Kidney glomerular epithelial cell (primary cell): Measurements from ENCODE around the gene P2RX6.
A peak's percentile ranks its signal among the peaks of the same experiment; 100 is the strongest.

ENCODE experiments used
- DNase-seq: peaks from one replicate; lab custom pipeline; 2025; lab: John Stamatoyannopoulos, UW

P2RX6 gene

GRCh38 chr22:21012446-21013407 is 2.2 kb upstream of the P2RX6 start:
- no peak for DNase-seq

- no peak for DNase-seq
Measured at GRCh38 chr22:21013657-21014201, 1.2 kb upstream of the P2RX6 start.

- DNase-seq: peak; percentile 91
Measured at GRCh38 chr22:21014202-21014725, 701 bp upstream of the P2RX6 start.

DNA sequence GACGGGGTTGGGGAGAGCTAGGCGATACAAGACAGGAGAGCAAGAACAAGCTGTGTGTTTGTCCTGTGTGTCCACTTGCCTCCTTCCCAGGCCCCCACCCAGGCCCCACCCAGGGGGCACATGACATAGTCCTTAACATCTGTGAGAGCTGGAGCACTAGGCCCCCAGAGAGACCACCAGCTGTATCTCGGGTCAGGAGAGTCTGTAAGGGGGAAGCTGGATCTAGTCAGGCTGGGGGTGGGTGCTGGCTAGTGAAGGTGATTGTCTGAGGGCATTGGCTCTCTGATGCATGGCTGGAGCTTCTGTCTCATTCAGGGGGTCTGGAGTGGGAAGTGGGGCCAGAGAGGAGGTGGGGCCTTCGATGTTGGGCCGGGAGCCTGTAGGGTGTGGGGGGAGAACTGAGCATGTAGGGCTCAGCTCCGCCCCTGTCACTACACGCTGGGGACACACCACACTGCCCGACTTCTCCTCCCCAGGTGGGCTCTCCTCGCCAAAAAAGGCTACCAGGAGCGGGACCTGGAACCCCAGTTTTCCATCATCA is 571 bp downstream of the P2RX6 start:
- DNase-seq: no peak

GRCh38 chr22:21016644-21017420 is 1.9 kb downstream of the P2RX6 start:
- DNase-seq: no peak

DNA sequence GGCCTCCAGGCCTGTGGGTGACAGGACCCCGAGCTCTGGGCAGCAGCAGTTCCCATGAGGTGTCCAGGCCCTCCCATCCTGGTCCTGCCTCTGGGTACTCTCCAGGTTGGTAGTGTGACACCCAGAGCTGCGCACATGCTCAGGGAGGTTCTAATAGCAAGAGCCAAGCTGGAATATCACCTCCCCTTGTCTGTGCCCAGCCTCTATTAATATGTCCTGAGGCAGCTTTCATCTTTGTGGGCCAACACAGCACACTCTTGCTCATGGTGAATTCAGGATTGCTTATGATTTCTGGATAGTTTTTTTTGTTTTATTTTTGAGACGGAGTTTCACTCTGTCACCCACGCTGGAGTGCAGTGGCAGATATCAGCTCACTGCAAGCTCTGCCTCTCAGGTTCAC is 3.3 kb downstream of the P2RX6 start:
- DNase-seq: no peak

GRCh38 chr22:21020802-21021429 is 6.0 kb downstream of the P2RX6 start:
- DNase-seq: no peak

DNA sequence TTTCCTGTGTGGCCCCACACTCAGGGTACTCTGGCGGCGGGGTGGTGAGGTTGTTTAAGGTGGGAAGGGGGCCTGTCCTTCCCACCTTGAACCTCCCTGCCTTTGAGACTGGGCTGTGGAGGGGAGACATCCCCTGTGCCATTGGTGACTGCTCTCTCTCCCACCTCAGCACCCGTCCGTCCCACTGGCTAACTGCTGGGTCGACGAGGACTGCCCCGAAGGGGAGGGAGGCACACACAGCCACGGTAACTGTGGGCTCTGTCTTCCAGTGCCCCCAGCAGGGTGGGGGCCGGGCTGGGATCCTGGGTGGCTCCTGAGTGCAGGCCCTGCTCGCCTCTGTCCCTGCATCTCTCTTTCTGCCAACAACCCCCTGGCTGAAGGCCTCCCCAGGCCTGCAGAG is 7.5 kb downstream of the P2RX6 start:
- DNase-seq: no peak

- no peak for DNase-seq
Measured at GRCh38 chr22:21022955-21023614, 8.1 kb downstream of the P2RX6 start.

- DNase-seq: no peak
Measured at GRCh38 chr22:21025266-21025665, 10.3 kb downstream of the P2RX6 start.

DNA sequence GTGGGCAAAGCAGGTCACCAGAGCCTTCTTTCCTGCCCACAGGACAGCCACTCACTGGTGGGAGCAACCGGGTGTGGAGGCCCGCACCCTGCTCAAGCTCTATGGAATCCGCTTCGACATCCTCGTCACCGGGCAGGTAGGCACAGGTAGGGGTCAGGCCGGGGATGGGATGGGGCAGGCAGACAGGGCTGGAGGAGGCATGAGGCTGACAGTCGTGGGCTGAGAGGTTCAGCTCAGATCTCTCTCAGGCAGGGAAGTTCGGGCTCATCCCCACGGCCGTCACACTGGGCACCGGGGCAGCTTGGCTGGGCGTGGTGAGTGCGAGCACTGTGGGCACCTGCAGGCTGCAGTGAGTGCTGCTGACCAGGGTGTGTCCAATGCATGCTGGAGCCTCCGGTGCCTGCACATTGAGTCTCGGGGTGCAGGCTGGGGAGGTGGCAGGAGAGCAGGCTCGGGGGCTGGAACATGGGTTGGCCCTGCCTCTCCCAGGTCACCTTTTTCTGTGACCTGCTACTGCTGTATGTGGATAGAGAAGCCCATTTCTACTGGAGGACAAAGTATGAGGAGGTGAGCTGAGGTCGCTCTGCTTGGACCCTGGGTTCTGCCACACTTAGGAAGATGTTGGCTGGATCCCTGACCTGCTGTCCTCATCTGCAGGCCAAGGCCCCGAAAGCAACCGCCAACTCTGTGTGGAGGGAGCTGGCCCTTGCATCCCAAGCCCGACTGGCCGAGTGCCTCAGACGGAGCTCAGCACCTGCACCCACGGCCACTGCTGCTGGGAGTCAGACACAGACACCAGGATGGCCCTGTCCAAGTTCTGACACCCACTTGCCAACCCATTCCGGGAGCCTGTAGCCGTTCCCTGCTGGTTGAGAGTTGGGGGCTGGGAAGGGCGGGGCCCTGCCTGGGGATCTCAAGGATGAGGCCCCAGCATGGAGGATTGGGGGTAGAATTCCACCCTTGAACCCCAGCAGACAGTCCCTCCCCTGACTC is 11.1 kb downstream of the P2RX6 start:
- DNase-seq: no peak

- DNase-seq: no peak
Measured at GRCh38 chr22:21026783-21027692, 12.1 kb downstream of the P2RX6 start.

DNA sequence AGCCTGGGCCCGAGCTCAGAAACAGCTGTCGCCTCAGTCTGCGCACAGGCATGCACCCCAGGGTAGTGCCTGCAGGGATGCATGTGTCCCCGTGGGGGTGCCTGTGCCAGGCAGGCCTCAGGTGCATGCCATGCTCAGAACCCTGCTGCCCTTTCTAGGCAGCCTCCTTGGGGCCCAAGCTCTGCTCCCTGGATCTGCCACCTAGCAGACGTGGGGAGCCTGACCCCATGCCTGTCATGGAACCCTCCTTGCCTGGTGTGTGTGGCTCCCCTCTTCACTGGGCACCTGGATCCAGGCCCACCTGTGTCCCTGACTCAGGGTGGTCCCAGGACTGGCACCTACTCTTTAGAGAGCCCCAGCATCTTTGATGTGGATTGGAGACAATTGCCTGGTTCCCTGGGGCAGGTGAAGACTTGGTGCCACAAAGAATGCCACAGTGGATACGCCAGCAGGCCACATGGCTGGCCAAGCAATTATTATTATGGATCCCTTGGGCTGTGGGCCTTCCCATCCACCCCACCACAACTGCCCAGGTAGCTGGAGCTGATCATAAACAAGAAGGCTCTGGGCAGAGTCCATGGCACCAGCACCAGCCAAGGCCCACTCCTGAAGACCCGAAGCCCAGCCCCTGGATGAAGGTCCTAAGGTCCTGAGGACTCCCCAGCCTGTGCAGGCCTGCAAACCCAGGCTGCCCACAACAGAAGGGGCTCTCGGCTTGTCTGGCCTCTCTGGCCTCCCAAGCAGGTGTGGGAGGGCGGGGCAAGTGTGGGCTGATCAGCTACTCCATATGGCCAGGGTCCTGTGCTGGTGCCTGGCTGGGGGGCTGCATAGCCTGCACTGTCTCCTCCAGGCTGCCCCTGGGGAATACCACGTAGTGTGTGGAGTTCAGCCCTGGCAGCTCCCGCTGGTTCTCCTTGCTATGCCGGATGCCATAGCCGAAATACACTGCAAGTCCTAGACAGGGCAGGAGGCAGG is 13.6 kb downstream of the P2RX6 start:
- DNase-seq: no peak

- DNase-seq: no peak
Measured at GRCh38 chr22:21029486-21030025, 14.6 kb downstream of the P2RX6 start.

- no peak for DNase-seq
Measured at GRCh38 chr22:21030032-21030431, 15.1 kb downstream of the P2RX6 start.

GRCh38 chr22:21030621-21031544 is 15.9 kb downstream of the P2RX6 start:
- no peak for DNase-seq
